Mesangial cell (primary cell): Measurements from ENCODE around the gene EMID1. TPM values are rescaled to one million over a fixed set of nuclear protein-coding genes. Genes with fewer than 3 reads are reported as not detected.

Source experiments
- total RNA-seq: library from RNA; depleted of rRNA; stranded (reverse); fragments of >200 nt; gene quantifications from 2 replicates; pipeline ENCODE4 v1.2.3, GENCODE V29; 2015

Gene EMID1
- 1.3 and 4.2 TPM in 2 replicates for total RNA-seq

DNA sequence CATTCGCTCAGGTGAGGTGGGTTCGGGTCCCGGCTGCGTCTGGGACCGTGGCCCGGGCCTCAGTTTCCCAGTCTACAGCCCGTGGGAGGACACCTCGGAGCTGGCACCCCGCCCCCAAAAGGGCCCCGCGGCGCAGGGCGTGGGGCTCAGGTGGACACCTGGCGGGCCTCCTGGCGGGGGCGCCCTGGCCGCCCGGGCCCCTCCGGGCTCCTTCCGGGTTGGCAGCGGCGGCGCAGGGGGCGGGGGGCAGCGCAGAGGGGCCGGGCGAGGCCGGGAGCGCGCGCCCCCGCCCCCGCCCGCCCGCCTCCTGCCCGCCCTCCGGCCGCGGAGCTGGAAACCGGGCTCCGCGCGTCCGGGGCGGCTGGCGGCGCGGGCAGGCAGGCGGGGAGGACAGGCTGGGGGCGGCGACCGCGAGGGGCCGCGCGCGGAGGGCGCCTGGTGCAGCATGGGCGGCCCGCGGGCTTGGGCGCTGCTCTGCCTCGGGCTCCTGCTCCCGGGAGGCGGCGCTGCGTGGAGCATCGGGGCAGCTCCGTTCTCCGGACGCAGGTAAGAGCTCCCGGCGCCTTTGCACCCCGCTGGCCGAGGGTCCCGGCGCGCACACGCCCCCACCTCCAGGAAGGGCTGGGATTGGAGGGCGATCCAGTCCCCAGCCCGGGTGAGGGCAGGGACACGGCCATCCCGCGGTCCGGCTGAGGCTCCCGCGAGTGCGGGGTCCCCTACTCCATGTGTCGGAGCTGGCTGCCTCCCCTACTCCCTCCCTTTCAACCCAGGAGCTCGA is at the start of gene EMID1:
Gene EMID1 (plus strand): TSS at position 303 of the 778 bp plus-strand sequence. CDS start 143 bp downstream, at position 446.

DNA sequence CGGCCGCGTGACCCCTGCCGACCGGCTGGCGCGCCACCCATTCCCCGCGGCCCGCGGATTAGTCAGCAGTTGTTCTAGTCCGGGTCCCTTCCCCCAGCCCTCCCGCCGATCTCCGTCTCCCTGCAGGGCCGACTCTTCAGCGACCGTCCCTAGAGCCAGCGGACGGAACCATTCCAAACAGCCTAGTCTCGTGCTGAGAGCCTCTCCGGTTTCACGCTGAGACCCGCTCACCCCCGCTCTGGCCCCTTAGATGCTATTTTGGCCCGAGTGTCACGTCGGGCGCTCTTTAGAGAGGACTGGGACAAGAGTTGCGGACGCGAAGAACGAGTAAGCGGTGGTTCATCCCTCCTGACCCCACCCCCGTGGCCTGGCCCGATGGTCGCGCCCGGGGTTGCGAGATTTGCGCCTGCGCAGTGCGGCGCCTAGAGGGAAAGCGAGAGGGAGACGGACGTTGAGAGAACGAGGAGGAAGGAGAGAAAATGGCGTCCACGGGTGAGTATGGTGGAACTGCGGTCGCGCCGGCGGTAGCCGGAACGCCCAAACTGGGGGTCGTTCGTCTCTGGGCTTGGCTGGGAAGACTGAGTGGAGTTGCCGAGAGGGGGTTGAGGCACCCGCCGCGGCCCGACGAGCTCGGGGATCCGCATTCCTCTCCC is 62.3 kb downstream of the EMID1 start, which contains the start of the genes EWSR1 and RHBDD3:
Gene EWSR1 (plus strand): TSS at position 411 of the 653 bp plus-strand sequence. CDS start 69 bp downstream, at position 480.
Gene RHBDD3 (minus strand): TSS at position 124 of the 653 bp plus-strand sequence. CDS start 2,355 bp downstream, outside the sequence.

GRCh38 chr22:29306175-29306834 is 100.6 kb downstream of the EMID1 start, which contains the start of gene GAS2L1:
TSS of gene GAS2L1 (plus strand) at chr22:29306650. CDS start at chr22:29308106, 1,456 bp downstream.

Other genes with a start within 250 kb of the EMID1 start
- not detected in 2 replicates for gene C22orf31, start 144.1 kb upstream of the EMID1 start, total RNA-seq
- 5.7 and 8.1 TPM in 2 replicates for gene KREMEN1, start 132.9 kb upstream of the EMID1 start, total RNA-seq
- gene RHBDD3, start 62.1 kb downstream of the EMID1 start, total RNA-seq: 19.4 and 36.9 TPM in 2 replicates
- 211 and 240 TPM in 2 replicates for gene EWSR1, start 62.4 kb downstream of the EMID1 start, total RNA-seq
- gene GAS2L1, start 100.8 kb downstream of the EMID1 start, total RNA-seq: 27.4 and 43.7 TPM in 2 replicates
- 0.13 TPM in 1 of 2 replicates, not detected in the other for gene RASL10A, start 109.8 kb downstream of the EMID1 start, total RNA-seq
- 55.3 and 90.3 TPM in 2 replicates for gene AP1B1, start 182.7 kb downstream of the EMID1 start, total RNA-seq
- not detected in 2 replicates for gene RFPL1, start 232.7 kb downstream of the EMID1 start, total RNA-seq